Gastroesophageal sphincter (tissue), 4 donors: ENCODE results near the gene RPL29. TPM values are rescaled to one million over a fixed set of nuclear protein-coding genes. Genes with fewer than 3 reads are reported as not detected.

Source experiments
- ATAC-seq: fragments of 150-250 bp; one replicate; pipeline ENCODE4 v1.9.1; 2016; ENCODE audit warnings: mild to moderate bottlenecking, moderate library complexity
- H3K27ac ChIP-seq, 4 donors: fragments of 200-600 bp; sonication (generic) in 3 of 4; 1 replicate in 3 of 4; 2 replicates in 1 of 4; pipeline ENCODE4 v1.5.1; 2016 to 2019
- H3K27me3 ChIP-seq: fragments of 200-600 bp; sonication (generic); one replicate; pipeline ENCODE4 v1.5.1; 2019
- H3K36me3 ChIP-seq, 2 donors: fragments of 200-600 bp; sonication (generic); one replicate each; pipeline ENCODE4 v1.5.1; 2019; ENCODE audit warnings: control low read depth in 1 of 2
- H3K4me1 ChIP-seq, 3 donors: fragments of 200-600 bp; sonication (generic); 1 replicate in 2 of 3; 2 replicates in 1 of 3; pipeline ENCODE4 v1.5.1; 2016 to 2019; ENCODE audit warnings: control low read depth in 2 of 3
- H3K4me3 ChIP-seq, 2 donors: fragments of 200-600 bp; sonication (generic); one replicate each; pipeline ENCODE4 v1.5.1; 2019; ENCODE audit warnings: mild to moderate bottlenecking in 1 of 2, moderate library complexity in 1 of 2
- H3K9me3 ChIP-seq, 3 donors: fragments of 200-600 bp; sonication (generic); one replicate each; pipeline ENCODE4 v1.5.1; 2017 to 2019; ENCODE audit warnings: control low read depth in 2 of 3
- EP300 ChIP-seq: sonication (generic); formaldehyde crosslinking; IDR thresholded peaks from one replicate; pipeline ENCODE4 v1.6.1; 2017; ENCODE audit warnings: antibody characterized with exemption, mild to moderate bottlenecking
- POLR2A ChIP-seq, 2 donors: fragments of 450-650 bp; IDR thresholded peaks; one replicate each; pipeline ENCODE4 v1.6.1; 2017; ENCODE audit warnings: antibody characterized with exemption in 2 of 2, mild to moderate bottlenecking in 2 of 2, moderate library complexity in 1 of 2
- POLR2AphosphoS5 ChIP-seq: sonication (generic); formaldehyde crosslinking; IDR thresholded peaks from one replicate; pipeline ENCODE4 v1.6.1; 2017; ENCODE audit warnings: antibody characterized with exemption
- WGBS, 2 donors: methylation state at CpG; one replicate each; pipeline ENCODE4 v1.1.5; 2018; ENCODE audit warnings: low coverage in 1 of 2; 5-methylcytosine and 5-hydroxymethylcytosine counted together
- total RNA-seq, 4 donors: library from RNA; depleted of rRNA; stranded (reverse); fragments of >200 nt; gene quantifications; one replicate each; pipeline ENCODE4 v1.1.0, GENCODE V29; 2016
- TF ChIP-seq, protein P1 (sequence below), 4 experiments: fragments of 200-600 bp in 2 of 4; fragments of 450-650 bp in 2 of 4; sonication (generic) in 1 of 4; IDR thresholded peaks; one replicate each; pipeline ENCODE4 v1.5.1; 2017 to 2019; ENCODE audit warnings: antibody characterized with exemption in 4 of 4, mild to moderate bottlenecking in 2 of 4, moderate library complexity in 2 of 4

Gene RPL29
- total RNA-seq, 4 donors from 2014 or later, result 775 to 1,945 (median 1,298) TPM

DNA sequence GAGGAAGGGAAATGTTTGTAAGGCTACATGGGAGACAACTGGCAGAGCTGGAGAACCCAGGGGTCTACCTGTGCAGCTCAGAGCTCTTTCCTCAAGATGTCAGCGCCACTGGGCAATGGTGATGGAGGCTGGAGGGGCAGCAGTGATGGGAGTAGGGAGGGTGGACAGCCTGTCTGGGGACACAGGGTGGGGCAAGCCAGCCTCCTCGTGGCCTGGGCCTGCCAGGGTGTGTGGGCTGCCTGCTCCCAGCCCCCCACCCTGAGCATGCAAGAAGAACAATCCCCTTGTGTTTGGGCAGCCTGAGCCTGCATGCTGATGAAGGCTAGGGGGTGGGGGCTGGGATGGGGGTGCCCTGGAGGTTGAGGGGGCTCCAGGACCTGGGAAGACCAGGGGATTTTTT is 29.7 kb downstream of the RPL29 start:
- no peak for ATAC-seq
- TF ChIP-seq POLR2A (IDR thresholded peaks at IDR 0.05), result no peak
- TF ChIP-seq, protein P1, sequence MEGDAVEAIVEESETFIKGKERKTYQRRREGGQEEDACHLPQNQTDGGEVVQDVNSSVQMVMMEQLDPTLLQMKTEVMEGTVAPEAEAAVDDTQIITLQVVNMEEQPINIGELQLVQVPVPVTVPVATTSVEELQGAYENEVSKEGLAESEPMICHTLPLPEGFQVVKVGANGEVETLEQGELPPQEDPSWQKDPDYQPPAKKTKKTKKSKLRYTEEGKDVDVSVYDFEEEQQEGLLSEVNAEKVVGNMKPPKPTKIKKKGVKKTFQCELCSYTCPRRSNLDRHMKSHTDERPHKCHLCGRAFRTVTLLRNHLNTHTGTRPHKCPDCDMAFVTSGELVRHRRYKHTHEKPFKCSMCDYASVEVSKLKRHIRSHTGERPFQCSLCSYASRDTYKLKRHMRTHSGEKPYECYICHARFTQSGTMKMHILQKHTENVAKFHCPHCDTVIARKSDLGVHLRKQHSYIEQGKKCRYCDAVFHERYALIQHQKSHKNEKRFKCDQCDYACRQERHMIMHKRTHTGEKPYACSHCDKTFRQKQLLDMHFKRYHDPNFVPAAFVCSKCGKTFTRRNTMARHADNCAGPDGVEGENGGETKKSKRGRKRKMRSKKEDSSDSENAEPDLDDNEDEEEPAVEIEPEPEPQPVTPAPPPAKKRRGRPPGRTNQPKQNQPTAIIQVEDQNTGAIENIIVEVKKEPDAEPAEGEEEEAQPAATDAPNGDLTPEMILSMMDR (IDR thresholded peaks at IDR 0.05), result no peak
- TF ChIP-seq POLR2AphosphoS5, result no peak
- no peak for TF ChIP-seq EP300
- H3K9me3 ChIP-seq, result no peaks in the 10 kb centered on the region
- WGBS, 2 donors, result 64% methylated on average over 2 of the region's 2 CpGs; no CpG with 5 or more reads in 1 of the 2 donors
- peaks cover 0 to 77% (median 30%) of the 10 kb centered on the region in 3 donors for H3K4me1 ChIP-seq
- peaks cover 0 to 11% of the 10 kb centered on the region in 2 donors for H3K36me3 ChIP-seq
- peak overlapping the region in 1 of 2 donors; percentile 91 for H3K4me3 ChIP-seq
- peak overlapping the region in 3 of 4 donors; percentile 10 to 98 (median 96) for H3K27ac ChIP-seq
- no peaks in the 10 kb centered on the region for H3K27me3 ChIP-seq

DNA sequence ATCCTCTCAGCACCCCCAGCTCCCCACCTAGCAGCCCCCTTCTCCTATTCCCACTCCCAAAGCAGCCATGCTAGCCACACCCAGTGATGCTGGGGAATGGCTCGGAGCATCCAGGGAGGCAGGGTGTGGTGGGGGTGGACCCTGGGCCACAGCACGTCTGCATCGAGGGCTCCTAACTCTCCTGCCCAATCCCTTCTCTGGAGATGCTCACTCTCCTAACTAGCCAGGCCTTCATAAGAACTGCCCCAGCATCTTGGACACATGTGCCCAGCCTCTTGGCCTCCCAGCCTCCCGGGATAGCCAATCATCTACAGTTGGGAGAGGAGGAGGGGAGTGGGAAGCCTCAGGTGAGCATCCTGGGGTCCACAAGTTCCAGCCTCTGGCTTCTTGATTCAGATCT is 31.2 kb downstream of the RPL29 start:
- Histone ChIP-seq H3K9me3 (no peaks in the 10 kb centered on the region), H3K36me3 (peaks cover 0 to 20% of the 10 kb centered on the region in 2 donors), H3K4me3 (no peak overlapping the region), H3K4me1 (peaks cover 0 to 76% (median 30%) of the 10 kb centered on the region in 3 donors), H3K27me3 (no peaks in the 10 kb centered on the region), H3K27ac (peak overlapping the region in 2 of 4 donors; percentile 19 to 98)
- WGBS, 2 donors, result no CpG with 5 or more reads among the region's 4 CpGs
- ATAC-seq, result no peak
- no peak for TF ChIP-seq POLR2A (IDR thresholded peaks at IDR 0.05)
- TF ChIP-seq, protein P1 (IDR thresholded peaks at IDR 0.05), result no peak
- TF ChIP-seq EP300, result no peak
- TF ChIP-seq POLR2AphosphoS5, result no peak

DNA sequence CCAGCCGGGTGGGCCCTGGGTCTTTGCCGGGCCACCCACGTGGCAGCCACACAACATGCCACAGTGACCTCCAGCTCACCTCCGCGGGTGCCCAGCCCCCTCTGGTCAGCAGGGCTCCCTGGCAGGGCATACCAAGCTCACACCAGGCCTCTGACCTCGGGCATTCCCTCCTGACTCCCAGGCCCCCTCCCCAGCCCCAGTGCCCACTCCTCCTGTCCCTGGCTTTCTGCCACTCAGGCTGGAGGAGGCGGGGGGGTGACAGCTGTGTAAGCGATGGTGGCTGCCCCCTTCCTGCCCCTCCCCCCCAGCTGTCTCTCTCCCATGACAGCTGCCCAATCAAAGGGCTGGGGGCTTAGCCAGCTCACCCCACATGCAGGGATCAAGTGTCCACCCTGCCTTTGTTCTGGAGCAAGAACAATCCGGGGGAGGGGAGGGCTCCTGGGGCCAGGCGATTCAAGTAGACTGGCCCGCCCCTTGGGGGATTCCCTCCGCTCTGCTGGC is 31.7 kb downstream of the RPL29 start:
- Histone ChIP-seq H3K36me3 (peaks cover 0 to 26% of the 10 kb centered on the region in 2 donors), H3K4me1 (peaks cover 0 to 71% (median 30%) of the 10 kb centered on the region in 3 donors), H3K27ac (peak overlapping the region in 3 of 4 donors; percentile 17 to 98 (median 19)), H3K4me3 (no peak overlapping the region), H3K27me3 (no peaks in the 10 kb centered on the region), H3K9me3 (no peaks in the 10 kb centered on the region)
- WGBS, 2 donors, result 50 to 64% methylated on average over 2 to 7 of the region's 12 CpGs
- ATAC-seq, result no peak
- TF ChIP-seq EP300 (no peak), POLR2AphosphoS5 (no peak), POLR2A (IDR thresholded peaks at IDR 0.05) (no peak)
- TF ChIP-seq, protein P1 (IDR thresholded peaks at IDR 0.05), result no peak

DNA sequence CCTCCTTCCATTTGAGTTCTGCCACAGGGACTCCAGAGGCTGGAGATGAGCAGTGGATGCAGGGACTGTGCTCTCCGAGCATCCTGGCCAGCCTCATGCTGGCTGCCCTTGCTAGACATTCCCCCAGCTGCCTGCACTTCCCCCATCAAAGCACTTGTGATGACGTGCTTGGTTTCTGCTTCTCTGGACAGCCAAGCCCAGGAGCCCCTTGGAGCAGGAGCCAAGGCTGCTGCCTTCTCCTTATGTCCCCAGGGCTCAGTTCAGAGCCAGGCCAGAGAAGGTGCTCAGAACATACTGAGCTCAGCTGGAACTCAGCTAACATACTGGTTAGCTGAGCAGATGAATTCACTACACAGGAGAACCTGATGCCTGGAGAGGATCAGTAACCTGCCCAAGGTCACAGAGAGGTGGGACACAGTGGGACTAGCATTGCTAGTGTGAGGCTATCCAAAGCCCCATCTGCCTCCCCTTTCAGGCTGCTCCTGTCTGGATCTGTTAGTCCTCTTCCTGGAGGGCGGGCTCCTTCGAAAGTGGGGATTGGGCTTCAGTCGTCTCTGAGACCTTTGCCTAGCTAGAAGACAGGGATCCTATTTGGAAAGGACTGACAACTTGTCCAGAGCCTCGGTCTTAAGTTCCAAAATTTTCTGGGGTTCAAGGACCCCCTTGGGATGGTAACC is 32.7 kb downstream of the RPL29 start:
- ATAC-seq, result no peak
- H3K9me3 ChIP-seq, result no peaks in the 10 kb centered on the region
- WGBS, 2 donors, result 80% methylated on average over 1 of the region's 6 CpGs
- TF ChIP-seq, protein P1 (IDR thresholded peaks at IDR 0.05), result no peak
- TF ChIP-seq POLR2A (IDR thresholded peaks at IDR 0.05) (no peak), POLR2AphosphoS5 (no peak), EP300 (no peak)
- H3K4me1 ChIP-seq, result peaks cover 0 to 60% (median 22%) of the 10 kb centered on the region in 3 donors
- H3K36me3 ChIP-seq, result peaks cover 0 to 36% of the 10 kb centered on the region in 2 donors
- H3K27me3 ChIP-seq, result no peaks in the 10 kb centered on the region
- peak overlapping the region in 2 of 4 donors; percentile 9 to 98 for H3K27ac ChIP-seq
- no peak overlapping the region for H3K4me3 ChIP-seq
